Hepatic stellate cell (primary cell): ENCODE measurements around the gene NPDC1.

Experiments used
- DNase-seq: peaks from one replicate; pipeline ENCODE4 v3.0.0; 2011; ENCODE audit warnings: low spot score

Gene NPDC1

GRCh38 chr9:137025517-137025966, 20.4 kb downstream of the NPDC1 start:
- no peak for DNase-seq

- DNase-seq, result no peak
Observed at GRCh38 chr9:137023583-137023991, 22.4 kb downstream of the NPDC1 start.

DNA sequence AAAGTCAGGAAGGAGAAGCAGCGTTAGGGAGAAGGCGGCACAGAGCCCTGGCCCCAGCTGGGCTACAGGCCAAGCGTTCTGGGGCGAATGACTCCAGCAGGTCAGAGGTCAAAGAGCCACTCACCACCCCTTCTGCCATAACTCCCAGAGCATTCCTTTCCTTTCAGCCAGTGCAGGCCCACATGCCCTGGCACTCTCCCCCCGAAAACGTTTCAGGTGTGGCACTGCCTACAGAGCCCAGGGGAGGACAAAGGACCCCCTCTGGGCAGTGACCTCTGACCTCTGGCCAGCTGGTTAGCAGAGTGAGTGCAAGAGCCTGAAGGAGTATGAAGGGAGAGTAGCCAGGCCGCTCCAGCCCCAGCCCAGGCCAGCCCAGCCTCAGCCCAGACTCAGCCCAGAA, 22.8 kb downstream of the NPDC1 start:
- no peak for DNase-seq

DNA sequence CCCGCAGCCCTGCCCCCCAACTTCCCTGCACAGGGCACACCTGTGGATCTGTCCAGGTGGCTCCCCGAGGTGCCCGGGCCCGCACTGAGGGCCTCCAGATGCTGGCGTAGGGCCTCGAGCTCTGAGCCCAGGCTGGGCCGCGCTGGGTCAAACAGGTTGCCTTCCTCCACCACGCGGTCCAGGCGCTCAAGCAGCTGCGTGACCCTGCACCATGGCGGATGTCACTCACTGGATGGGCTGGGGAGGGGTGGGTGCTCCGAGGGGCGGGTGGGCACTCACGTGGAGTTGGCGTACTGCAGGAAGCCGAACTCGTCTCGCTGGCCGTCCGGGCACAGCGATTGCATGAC, 23.3 kb downstream of the NPDC1 start:
- no peak for DNase-seq

DNA sequence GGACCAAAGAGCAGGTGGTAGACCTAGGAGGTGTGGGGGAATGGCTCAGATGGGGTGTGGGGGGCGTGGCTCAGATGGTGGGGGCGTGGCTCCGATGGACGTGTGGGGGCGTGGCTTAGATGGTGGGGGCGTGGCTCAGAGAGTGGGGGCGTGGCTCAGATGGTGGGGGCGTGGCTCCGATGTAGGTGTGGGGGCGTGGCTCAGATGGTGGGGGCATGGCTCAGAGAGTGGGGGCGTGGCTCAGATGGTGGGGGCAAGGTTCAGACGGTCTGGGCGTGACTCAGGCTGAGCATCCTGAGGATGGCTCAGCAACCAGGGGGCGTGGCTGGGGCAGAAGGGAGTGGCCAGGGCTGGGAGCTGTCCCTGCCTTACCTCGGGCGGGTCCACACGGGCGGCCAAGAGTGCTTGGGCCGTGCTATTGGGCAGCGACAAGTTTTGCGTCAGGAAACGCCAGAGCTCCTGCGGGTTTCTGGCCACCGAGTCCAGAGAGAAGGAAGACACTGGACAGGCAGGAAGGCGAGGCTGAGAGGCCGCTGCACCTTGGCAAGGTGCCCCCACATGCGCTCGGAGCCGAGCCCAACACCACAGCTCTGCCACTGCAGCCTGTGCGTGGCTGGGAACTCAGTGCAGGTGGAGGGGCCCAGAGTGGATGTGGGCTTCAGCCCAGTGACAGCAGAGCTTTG, 23.9 kb downstream of the NPDC1 start:
- peak; percentile 41 for DNase-seq

DNA sequence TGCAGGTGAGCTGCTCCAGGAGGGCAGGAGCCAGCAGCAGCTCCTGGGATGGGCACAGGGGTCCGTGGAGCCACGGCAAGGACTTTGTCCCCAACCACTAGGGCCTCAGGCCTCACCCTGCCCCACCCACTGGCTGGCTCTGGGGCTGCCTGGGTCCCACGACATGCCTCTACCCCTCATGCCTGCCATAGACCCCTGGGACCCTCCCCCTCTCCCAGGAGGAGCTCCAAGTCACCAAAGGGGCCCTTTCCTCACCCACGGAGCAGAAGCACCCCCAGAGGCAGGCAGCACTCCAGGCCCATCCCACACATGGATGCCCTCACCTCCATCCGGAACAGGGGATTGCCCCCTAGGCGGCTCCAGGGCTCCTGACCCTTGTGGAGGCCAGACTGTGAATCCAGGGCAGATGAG, 24.4 kb downstream of the NPDC1 start:
- DNase-seq, result no peak

DNA sequence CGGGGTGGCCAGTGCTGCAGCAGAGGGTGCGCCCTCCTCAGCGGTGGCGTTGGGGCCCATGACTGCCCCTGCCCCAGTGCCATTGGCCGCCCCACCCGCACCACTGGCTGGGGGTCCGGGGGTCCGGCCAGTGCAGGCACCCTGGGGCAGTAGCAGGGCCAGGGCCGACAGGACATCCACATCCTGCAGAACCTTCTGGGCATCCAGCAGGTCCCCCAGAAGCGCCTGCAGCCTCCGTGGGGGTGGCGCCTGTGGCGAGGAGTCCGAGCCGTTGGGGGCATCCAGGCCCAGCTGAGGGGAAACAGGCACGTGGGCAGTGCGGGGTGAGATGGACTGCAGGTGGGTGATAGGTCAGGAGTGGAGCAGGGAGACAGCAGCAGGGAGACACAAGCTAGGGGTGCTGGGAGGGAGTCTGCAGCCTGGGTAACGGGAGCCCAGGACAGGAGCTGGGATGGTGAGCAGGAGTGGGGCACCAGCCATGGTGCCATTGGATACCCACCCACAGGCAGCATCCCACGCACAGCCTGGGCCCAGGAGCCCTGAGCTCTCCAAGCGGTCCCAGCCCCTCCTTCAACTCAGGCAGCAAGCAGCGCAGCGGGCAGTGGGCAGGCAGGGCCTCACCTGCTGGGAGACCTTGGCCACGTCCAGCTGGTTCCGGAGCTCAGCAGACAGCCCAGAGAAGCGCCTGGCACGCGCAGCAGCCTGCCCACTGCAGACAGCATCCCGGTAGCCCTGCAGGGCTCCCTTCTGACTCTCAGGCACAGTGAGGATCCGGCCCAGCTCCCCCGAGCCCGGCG, 25.0 kb downstream of the NPDC1 start:
- no peak for DNase-seq

DNA sequence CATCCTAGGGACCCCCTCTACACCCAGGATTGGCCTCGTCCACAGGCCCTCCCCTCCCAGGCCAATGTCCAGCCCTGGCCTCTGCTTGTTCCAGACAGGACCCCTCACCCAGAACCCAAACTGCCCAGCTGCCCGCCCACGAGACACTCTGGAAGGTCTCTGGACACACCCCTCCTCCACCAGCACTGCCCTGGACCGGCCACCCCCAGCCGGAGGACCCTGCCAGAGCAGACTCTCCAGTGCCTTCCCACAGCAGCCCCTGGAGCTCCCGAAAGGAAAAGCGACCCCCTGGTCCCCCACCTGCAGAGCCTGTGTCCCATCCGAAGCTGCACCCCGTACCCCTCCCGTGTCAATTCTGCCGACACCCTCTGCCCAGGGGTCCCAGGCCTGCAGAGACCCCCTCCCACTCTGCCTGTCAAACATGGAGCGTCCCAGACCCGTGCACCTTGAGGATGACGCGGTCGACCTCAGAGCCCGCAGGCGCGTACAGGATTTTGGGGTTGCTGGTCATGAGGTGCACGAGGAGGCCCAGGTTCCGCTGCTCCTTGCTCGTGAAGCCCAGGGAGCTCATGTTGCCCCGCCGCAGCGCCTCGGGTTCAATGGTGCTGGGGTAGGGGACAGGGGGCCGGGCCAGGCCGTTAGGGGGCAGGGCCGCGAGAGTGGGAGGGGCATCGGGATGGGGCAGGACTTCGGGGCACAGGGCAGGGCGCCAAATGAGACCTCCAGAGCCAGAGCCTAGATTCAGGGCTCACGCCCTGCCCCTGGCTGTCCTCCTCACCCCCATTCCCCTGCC, 25.9 kb downstream of the NPDC1 start:
- no peak for DNase-seq

DNA sequence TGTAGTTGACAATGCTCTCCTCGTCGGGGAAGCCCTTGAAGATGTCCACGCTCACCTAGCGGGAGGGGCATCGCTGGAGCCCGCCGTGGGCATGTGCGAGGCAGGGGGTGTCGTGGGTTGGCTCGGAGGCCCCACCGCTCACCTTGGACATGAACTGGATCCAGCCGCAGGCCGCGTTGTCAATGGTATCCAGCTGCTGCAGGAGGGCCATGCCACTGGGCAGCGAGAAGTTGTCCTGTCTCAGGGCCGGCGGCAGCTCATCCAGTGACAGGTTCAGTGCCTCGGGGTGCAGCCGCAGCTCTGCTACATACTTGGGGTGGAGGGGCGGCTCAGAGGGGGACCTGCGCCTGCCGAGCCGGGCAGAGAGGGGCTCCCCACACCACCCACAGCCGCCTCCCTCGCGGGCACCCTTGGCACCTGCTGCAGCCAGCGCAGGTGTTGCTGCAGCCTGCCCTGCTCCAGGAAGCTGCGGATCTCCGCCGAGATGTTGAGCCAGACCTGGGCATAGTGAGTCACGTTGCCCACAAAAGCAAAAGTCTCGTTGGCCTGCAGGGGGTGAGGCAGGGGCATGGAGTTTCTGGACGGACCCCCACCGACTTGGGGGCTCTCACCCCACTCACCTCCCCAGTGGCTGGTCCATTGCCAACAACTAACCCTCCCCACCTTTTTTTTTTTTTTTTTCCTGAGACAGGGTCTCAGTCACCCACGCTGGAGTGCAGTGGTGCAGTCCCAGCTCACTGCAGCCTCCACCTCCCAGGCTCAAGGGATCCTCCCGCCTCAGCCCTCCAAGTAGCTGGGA, 27.0 kb downstream of the NPDC1 start:
- DNase-seq, result no peak

DNA sequence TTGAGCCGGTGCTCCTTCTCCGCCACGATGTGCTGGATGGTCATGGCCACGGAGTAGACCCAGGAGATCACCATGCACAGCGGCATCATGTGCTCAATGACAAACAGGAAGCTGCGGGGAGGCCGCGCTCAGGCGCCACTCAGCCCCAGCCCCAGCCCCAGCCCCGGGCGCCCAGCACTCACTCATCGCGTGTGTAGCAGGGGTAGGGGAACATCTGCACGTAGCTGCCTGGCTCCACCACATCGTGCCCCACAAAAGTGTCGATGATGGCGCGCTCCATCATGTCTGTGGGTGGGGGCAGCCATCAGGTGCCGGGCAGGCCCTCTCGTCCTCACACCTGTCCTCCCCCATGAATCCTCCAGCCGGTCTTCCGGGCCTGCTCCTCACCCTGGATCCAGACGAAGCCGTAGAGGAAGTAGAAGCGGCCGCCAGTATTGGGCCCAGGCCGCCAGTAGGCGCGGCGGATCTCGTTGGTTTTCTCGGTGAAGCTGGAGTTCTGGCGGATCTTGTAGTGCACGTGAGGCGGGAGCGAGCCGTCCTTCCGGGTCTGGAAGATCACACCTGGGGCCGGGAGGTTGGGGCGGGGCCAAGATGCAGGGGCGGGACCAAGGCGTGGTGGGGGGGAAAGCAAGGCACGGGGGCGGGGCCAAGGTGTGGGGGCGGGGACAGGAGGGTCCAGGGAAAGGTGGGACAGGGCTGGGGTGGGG, 28.0 kb downstream of the NPDC1 start:
- DNase-seq, result no peak

- no peak for DNase-seq
Observed at GRCh38 chr9:137017071-137017470, 28.9 kb downstream of the NPDC1 start.

GRCh38 chr9:137016436-137016835, 29.5 kb downstream of the NPDC1 start:
- no peak for DNase-seq

DNA sequence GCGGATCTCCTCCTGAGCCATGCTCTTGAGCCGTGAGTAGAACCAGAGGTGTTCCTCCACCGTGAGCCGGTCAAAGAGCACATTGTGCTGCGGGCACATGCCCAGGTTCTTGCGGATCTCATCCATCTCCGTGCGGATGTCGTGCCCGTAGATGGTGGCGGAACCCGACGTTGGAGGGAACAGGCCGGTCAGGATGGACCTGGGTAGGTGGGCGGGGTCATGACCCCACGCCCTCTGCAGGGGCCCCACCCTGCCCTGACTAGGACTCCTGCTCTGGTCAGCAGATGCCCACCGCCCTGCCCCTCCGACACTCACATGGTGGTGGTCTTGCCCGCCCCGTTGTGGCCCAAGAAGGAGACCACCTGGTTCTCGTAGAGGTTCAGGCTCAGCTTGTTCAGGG, 30.0 kb downstream of the NPDC1 start:
- DNase-seq, result no peak

GRCh38 chr9:137015540-137015930, 30.4 kb downstream of the NPDC1 start:
- DNase-seq, result no peak

GRCh38 chr9:137014776-137015539, 31.0 kb downstream of the NPDC1 start:
- DNase-seq, result no peak

- DNase-seq, result no peak
Observed at GRCh38 chr9:137014166-137014565, 31.8 kb downstream of the NPDC1 start.

- DNase-seq, result no peak
Observed at GRCh38 chr9:137013571-137013940, 32.4 kb downstream of the NPDC1 start.

GRCh38 chr9:137012694-137013570, 33.0 kb downstream of the NPDC1 start:
- no peak for DNase-seq

DNA sequence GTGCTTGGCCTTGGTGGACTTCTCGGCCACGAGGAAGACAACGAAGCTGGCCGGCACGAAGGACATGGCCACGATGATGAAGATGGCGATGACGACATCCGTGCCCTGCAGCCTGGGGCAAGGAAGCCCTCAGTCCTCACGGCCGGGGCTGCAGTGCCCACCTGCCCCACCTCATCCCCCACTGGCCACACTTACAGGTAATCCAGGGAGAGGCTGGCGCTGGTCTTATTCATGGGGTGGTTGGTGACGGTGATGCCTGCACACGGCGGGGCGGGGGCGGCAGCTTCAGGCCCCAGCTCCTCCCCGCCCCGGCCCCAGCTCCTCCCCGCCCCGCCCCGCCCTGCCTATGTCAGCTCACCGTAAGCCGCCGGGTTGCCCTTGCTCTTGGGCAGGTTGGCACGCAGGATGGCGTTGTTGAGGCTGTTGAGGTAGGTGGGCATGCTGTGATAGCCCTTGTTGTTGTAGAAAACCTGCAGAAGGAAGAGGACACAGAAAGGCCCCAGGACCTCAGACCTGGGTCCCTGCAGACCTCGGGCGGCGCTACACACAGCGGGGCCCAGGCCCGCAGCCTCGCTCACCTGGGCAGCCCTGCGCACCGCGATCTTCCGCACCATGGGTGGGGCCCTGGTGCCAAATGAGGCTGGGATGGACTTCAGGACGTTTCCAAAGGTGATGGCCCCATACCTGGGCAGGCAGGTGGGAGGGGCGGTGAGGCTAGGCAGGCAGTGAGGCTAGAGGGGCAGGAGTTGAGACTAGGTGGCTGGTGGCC, 33.9 kb downstream of the NPDC1 start:
- DNase-seq, result no peak
